ENCODE data around the gene ICA1.

DNA sequence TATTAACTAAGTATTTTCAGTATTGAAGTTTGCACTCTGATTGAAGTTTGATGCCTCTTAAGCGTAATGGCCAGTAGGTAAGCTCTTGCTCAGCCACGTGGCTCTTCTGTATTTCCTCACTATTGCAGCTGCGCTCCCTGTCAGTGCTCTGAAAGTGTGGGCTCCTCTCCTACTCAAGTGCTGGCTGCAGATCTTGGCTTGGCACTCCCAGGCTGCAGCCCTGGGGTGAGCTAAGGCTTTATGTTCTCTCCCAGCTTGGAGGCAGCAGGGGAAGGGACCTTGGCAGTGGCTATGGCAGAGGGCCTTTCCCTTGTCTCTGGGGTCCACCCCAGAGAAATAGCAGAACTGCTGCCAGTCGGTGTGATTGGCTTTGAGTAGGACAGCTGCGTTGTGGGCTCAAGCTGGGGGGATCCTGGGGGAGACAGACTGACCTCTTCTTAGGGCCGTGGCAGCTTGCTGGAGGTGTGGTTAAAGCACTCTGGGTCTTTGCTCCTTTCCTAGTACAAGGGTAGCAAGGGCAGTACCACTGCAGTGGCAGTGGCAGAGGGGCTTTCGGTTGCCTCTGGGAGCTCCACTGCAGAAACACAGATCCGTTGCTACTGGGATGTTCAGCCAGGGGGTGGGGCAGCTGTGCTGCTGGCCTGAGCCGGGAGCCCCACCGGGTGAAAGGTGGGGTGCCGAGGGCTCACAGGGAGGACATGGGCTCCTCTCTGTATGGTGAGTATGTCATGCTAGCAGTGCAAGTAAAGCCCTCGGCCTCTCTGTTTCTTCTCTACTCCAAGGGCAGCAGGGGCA, 192.9 kb downstream of the ICA1 start:
- TF ChIP-seq, protein P1, sequence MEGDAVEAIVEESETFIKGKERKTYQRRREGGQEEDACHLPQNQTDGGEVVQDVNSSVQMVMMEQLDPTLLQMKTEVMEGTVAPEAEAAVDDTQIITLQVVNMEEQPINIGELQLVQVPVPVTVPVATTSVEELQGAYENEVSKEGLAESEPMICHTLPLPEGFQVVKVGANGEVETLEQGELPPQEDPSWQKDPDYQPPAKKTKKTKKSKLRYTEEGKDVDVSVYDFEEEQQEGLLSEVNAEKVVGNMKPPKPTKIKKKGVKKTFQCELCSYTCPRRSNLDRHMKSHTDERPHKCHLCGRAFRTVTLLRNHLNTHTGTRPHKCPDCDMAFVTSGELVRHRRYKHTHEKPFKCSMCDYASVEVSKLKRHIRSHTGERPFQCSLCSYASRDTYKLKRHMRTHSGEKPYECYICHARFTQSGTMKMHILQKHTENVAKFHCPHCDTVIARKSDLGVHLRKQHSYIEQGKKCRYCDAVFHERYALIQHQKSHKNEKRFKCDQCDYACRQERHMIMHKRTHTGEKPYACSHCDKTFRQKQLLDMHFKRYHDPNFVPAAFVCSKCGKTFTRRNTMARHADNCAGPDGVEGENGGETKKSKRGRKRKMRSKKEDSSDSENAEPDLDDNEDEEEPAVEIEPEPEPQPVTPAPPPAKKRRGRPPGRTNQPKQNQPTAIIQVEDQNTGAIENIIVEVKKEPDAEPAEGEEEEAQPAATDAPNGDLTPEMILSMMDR (IDR thresholded peaks at IDR 0.05) = no peak
- no peak for TF ChIP-seq POLR2A (IDR thresholded peaks at IDR 0.05)

Data from thyroid gland (tissue), 4 donors.